Measurements from ENCODE around the gene PRSS12.

GRCh38 chr4:118348886-118349285 lies 3.9 kb downstream of the PRSS12 start:
- TF ChIP-seq EZH2phosphoT487 (IDR thresholded peaks at IDR 0.05; ENCODE audit: borderline replicate concordance, low read depth, low read length), result no peak
- TF ChIP-seq, protein P1, sequence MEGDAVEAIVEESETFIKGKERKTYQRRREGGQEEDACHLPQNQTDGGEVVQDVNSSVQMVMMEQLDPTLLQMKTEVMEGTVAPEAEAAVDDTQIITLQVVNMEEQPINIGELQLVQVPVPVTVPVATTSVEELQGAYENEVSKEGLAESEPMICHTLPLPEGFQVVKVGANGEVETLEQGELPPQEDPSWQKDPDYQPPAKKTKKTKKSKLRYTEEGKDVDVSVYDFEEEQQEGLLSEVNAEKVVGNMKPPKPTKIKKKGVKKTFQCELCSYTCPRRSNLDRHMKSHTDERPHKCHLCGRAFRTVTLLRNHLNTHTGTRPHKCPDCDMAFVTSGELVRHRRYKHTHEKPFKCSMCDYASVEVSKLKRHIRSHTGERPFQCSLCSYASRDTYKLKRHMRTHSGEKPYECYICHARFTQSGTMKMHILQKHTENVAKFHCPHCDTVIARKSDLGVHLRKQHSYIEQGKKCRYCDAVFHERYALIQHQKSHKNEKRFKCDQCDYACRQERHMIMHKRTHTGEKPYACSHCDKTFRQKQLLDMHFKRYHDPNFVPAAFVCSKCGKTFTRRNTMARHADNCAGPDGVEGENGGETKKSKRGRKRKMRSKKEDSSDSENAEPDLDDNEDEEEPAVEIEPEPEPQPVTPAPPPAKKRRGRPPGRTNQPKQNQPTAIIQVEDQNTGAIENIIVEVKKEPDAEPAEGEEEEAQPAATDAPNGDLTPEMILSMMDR (conservative IDR thresholded peaks at IDR 0.05; ENCODE audit: low read length), result no peak
